ENCODE data around the gene GNAS.

DNA sequence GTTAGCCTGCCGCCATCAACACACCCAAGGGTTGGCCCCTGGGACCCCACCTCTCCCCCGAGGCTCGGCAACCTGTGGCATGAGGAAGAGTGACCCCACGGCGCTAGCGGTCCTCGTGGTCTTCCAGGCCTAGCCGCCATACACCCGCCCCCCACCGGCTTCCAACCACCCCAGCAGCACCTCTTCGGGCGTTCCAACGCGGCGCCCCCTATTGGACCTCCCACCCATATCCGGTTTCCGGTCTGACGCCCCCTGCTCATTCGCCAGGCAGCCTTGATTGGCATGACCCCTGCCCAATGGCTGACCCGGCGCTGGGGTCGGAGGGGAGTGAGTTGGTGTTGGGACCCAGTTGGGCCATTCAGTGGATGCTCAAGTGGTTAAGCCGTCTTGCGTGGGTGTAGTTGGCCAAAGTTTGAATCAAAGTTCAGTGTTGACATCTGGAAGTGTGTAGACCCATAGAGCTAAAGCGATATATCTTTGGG, 1.8 kb upstream of the GNAS start, which contains the start of gene GNAS-AS1:
- TF ChIP-seq, protein P1, sequence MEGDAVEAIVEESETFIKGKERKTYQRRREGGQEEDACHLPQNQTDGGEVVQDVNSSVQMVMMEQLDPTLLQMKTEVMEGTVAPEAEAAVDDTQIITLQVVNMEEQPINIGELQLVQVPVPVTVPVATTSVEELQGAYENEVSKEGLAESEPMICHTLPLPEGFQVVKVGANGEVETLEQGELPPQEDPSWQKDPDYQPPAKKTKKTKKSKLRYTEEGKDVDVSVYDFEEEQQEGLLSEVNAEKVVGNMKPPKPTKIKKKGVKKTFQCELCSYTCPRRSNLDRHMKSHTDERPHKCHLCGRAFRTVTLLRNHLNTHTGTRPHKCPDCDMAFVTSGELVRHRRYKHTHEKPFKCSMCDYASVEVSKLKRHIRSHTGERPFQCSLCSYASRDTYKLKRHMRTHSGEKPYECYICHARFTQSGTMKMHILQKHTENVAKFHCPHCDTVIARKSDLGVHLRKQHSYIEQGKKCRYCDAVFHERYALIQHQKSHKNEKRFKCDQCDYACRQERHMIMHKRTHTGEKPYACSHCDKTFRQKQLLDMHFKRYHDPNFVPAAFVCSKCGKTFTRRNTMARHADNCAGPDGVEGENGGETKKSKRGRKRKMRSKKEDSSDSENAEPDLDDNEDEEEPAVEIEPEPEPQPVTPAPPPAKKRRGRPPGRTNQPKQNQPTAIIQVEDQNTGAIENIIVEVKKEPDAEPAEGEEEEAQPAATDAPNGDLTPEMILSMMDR (IDR thresholded peaks at IDR 0.05) = no peak
- TF ChIP-seq POLR2A (IDR thresholded peaks at IDR 0.05) = no peak

All from thyroid gland (tissue), 4 donors.